ENCODE measurements around the gene UBR7. TPM values are rescaled to one million over a fixed set of nuclear protein-coding genes. Genes with fewer than 3 reads are reported as not detected.

The UBR7 gene
- total RNA-seq, 4 donors from 2014 or later, result 13.2 to 29.6 (median 19.9) TPM

GRCh38 chr14:93220509-93220908, 13.5 kb downstream of the UBR7 start:
- H3K27ac ChIP-seq, result no peak overlapping the region
- H3K9me3 ChIP-seq, result no peaks in the 10 kb centered on the region
- no peaks in the 10 kb centered on the region for H3K4me1 ChIP-seq
- peaks cover 6 to 99% (median 10%) of the 10 kb centered on the region in 3 donors for H3K36me3 ChIP-seq
- no peak for TF ChIP-seq CTCF (IDR thresholded peaks at IDR 0.05)
- no peak for TF ChIP-seq POLR2A (IDR thresholded peaks at IDR 0.05)
- no peak overlapping the region for H3K4me3 ChIP-seq
- no peaks in the 10 kb centered on the region for H3K27me3 ChIP-seq
- DNase-seq, result no peak
- intact Hi-C loops (cut with DNase I), result no loop called here

GRCh38 chr14:93223565-93223964, 16.5 kb downstream of the UBR7 start:
- Histone ChIP-seq H3K4me1 (no peaks in the 10 kb centered on the region), H3K9me3 (no peaks in the 10 kb centered on the region), H3K27me3 (no peaks in the 10 kb centered on the region), H3K4me3 (no peak overlapping the region), H3K36me3 (peaks cover 6 to 99% (median 17%) of the 10 kb centered on the region in 3 donors), H3K27ac (no peak overlapping the region)
- no peak for DNase-seq
- TF ChIP-seq POLR2A (IDR thresholded peaks at IDR 0.05) (no peak), CTCF (IDR thresholded peaks at IDR 0.05) (no peak)
- 95 to 96% methylated on average over 4 to 14 of the region's 27 CpGs for WGBS, 2 donors
- intact Hi-C loops (cut with DNase I), result no loop called here

GRCh38 chr14:93228550-93228949, 21.5 kb downstream of the UBR7 start:
- H3K4me3 ChIP-seq, result no peak overlapping the region
- H3K9me3 ChIP-seq, result no peaks in the 10 kb centered on the region
- no peak overlapping the region for H3K27ac ChIP-seq
- peaks cover 0 to 16% (median 0%) of the 10 kb centered on the region in 3 donors for H3K4me1 ChIP-seq
- TF ChIP-seq CTCF (IDR thresholded peaks at IDR 0.05), result no peak
- no peak for TF ChIP-seq POLR2A (IDR thresholded peaks at IDR 0.05)
- no peak for DNase-seq
- H3K36me3 ChIP-seq, result peaks cover 0 to 56% (median 6%) of the 10 kb centered on the region in 3 donors
- intact Hi-C loops (cut with DNase I), result no loop called here
- WGBS, 2 donors, result 89 to 99% methylated on average over 7 to 8 of the region's 8 CpGs
- H3K27me3 ChIP-seq, result no peaks in the 10 kb centered on the region

- intact Hi-C loops (cut with DNase I), result no loop called here
- Histone ChIP-seq H3K27ac (no peak overlapping the region), H3K27me3 (no peaks in the 10 kb centered on the region), H3K4me1 (peaks cover 0 to 16% (median 0%) of the 10 kb centered on the region in 3 donors), H3K4me3 (no peak overlapping the region), H3K36me3 (peaks cover 0 to 36% (median 6%) of the 10 kb centered on the region in 3 donors), H3K9me3 (no peaks in the 10 kb centered on the region)
- DNase-seq, result no peak
- 88 to 92% methylated on average over 15 to 16 of the region's 16 CpGs for WGBS, 2 donors
- TF ChIP-seq POLR2A (IDR thresholded peaks at IDR 0.05), result no peak
Observed at GRCh38 chr14:93230539-93230938, 23.5 kb downstream of the UBR7 start.

GRCh38 chr14:93231129-93231979, 24.3 kb downstream of the UBR7 start:
- H3K4me1 ChIP-seq, result peaks cover 0 to 16% (median 0%) of the 10 kb centered on the region in 3 donors
- TF ChIP-seq POLR2A (IDR thresholded peaks at IDR 0.05), result no peak
- TF ChIP-seq CTCF (IDR thresholded peaks at IDR 0.05), result no peak
- DNase-seq, result no peak
- no peaks in the 10 kb centered on the region for H3K9me3 ChIP-seq
- peaks cover 0 to 28% (median 6%) of the 10 kb centered on the region in 3 donors for H3K36me3 ChIP-seq
- intact Hi-C loops (cut with DNase I), result no loop called here
- no peaks in the 10 kb centered on the region for H3K27me3 ChIP-seq
- peak overlapping the region; percentile 16 to 61 (median 28) for H3K4me3 ChIP-seq
- H3K27ac ChIP-seq, result no peak overlapping the region
- WGBS, 2 donors, result 15 to 50% methylated on average over 33 to 39 of the region's 39 CpGs

Measured in esophagus squamous epithelium (tissue), 5 donors.